Small intestine (tissue), 7 donors: Measurements from ENCODE around the gene GAB1. TPM values are rescaled to one million over a fixed set of nuclear protein-coding genes. Genes with fewer than 3 reads are reported as not detected.

ENCODE experiments used
- DNase-seq, 2 donors: peaks; one replicate each; pipeline versions ENCODE4 v3.0.0 to v3.0.0-alpha.2; 2013
- FAIRE-seq: peaks from 2 replicates; lab custom pipeline; 2012; peaks lifted over from hg19 to GRCh38; lab: Jason Lieb, UNC
- H3K27ac ChIP-seq, 3 donors: one replicate each; pipeline ENCODE4 v1.5.1; 2013; ENCODE audit warnings: low read length in 2 of 3, mild to moderate bottlenecking in 2 of 3, control low read depth in 1 of 3, inconsistent platforms in 1 of 3, low read depth in 1 of 3, moderate library complexity in 1 of 3
- H3K27me3 ChIP-seq, 3 donors: one replicate each; pipeline ENCODE4 v1.6.1; 2013; ENCODE audit warnings: low read length in 3 of 3, inconsistent platforms in 1 of 3; ENCODE audit not compliant: control insufficient read depth in 3 of 3, insufficient read depth in 3 of 3
- H3K36me3 ChIP-seq, 3 donors: one replicate each; pipeline ENCODE4 v1.6.1; 2013; ENCODE audit warnings: low read length in 3 of 3, inconsistent platforms in 1 of 3, low read depth in 1 of 3, mild to moderate bottlenecking in 1 of 3, moderate library complexity in 1 of 3; ENCODE audit not compliant: control insufficient read depth in 3 of 3, insufficient read depth in 2 of 3
- H3K4me1 ChIP-seq, 3 donors: one replicate each; pipeline ENCODE4 v1.6.1; 2013; ENCODE audit warnings: low read length in 2 of 3, inconsistent platforms in 1 of 3, low read depth in 1 of 3, mild to moderate bottlenecking in 1 of 3, moderate library complexity in 1 of 3; ENCODE audit not compliant: control insufficient read depth in 3 of 3, insufficient read depth in 2 of 3
- H3K4me3 ChIP-seq, 3 donors: one replicate each; pipeline ENCODE4 v1.5.1; 2013; ENCODE audit warnings: low read length in 3 of 3, control low read depth in 1 of 3, inconsistent platforms in 1 of 3, low read depth in 1 of 3, mild to moderate bottlenecking in 1 of 3, moderate library complexity in 1 of 3
- H3K9me3 ChIP-seq, 2 donors: one replicate each; pipeline ENCODE4 v1.6.1; 2013; ENCODE audit warnings: low read depth in 1 of 2, low read length in 1 of 2; ENCODE audit not compliant: control insufficient read depth in 2 of 2, insufficient read depth in 1 of 2
- WGBS, 3 donors: extraction: QIAGEN DNeasy Blood & Tissue Kit; methylation state at CpG; one replicate each; pipeline ENCODE4 v1.1.7; 2013; 5-methylcytosine and 5-hydroxymethylcytosine counted together
- polyA plus RNA-seq, 4 donors: library from polyadenylated mRNA; stranded (reverse) in 3 of 4; unstranded in 1 of 4; fragments of 200-250 nt in 3 of 4; fragments of 120-200 nt in 1 of 4; gene quantifications; one replicate each; pipeline versions ENCODE4 v1.2.1 to v1.2.3, GENCODE V29; 2013
- donor health status: healthy with polysubstance abuse.
- donor health status: control.
- donor health status: control.
- donor health status: Bipolar disorder and iron deficiency.
- donor health status: healthy.

Gene GAB1
- polyA plus RNA-seq, 4 donors, result 3.5 to 71.7 (median 6.7) TPM

- peak overlapping the region; percentile 68 to 94 (median 73) for H3K4me3 ChIP-seq
- peaks cover 0 to 11% (median 3%) of the 10 kb centered on the region in 3 donors for H3K4me1 ChIP-seq
- DNase-seq (no peak), FAIRE-seq (no peak)
- H3K9me3 ChIP-seq, result no peaks in the 10 kb centered on the region
- H3K27me3 ChIP-seq, result no peaks in the 10 kb centered on the region
- peaks cover 0 to 3% (median 2%) of the 10 kb centered on the region in 3 donors for H3K36me3 ChIP-seq
- 0% methylated on average over 10 to 13 of the region's 13 CpGs for WGBS, 3 donors
- peak overlapping the region; percentile 85 to 100 (median 98) for H3K27ac ChIP-seq
Observed at GRCh38 chr4:143514169-143514495, 177.5 kb downstream of the GAB1 start.

GRCh38 chr4:143514497-143514896 is 177.8 kb downstream of the GAB1 start:
- H3K4me1 ChIP-seq, result peaks cover 0 to 11% (median 3%) of the 10 kb centered on the region in 3 donors

GRCh38 chr4:143514901-143515300 is 178.2 kb downstream of the GAB1 start:
- DNase-seq, result peak in 1 of 2 donors; percentile 1
- 4 to 8% (median 5%) methylated on average over 5 of the region's 5 CpGs for WGBS, 3 donors
- Histone ChIP-seq H3K36me3 (peaks cover 0 to 4% (median 3%) of the 10 kb centered on the region in 3 donors), H3K4me1 (peaks cover 0 to 11% (median 3%) of the 10 kb centered on the region in 3 donors), H3K4me3 (peak overlapping the region; percentile 68 to 94 (median 73)), H3K9me3 (no peaks in the 10 kb centered on the region), H3K27me3 (no peaks in the 10 kb centered on the region), H3K27ac (peak overlapping the region; percentile 85 to 100 (median 98))
- no peak for FAIRE-seq

More at GRCh38 chr4:143514497-143514896, 177.8 kb downstream of the GAB1 start:
- H3K27ac ChIP-seq, result peak overlapping the region; percentile 85 to 100 (median 98)
- peak overlapping the region; percentile 68 to 94 (median 73) for H3K4me3 ChIP-seq
- FAIRE-seq (no peak), DNase-seq (peak; percentile 47 to 71)
- peaks cover 0 to 3% (median 3%) of the 10 kb centered on the region in 3 donors for H3K36me3 ChIP-seq
- H3K27me3 ChIP-seq, result no peaks in the 10 kb centered on the region
- H3K9me3 ChIP-seq, result no peaks in the 10 kb centered on the region
- WGBS, 3 donors, result 0 to 1% (median 0%) methylated on average over 17 to 18 of the region's 18 CpGs

- H3K9me3 ChIP-seq, result no peaks in the 10 kb centered on the region
- peaks cover 0 to 11% (median 3%) of the 10 kb centered on the region in 3 donors for H3K4me1 ChIP-seq
- no peaks in the 10 kb centered on the region for H3K27me3 ChIP-seq
- peaks cover 0 to 4% (median 3%) of the 10 kb centered on the region in 3 donors for H3K36me3 ChIP-seq
- no peak for DNase-seq
- H3K4me3 ChIP-seq, result no peak overlapping the region
- peak; percentile 86 for FAIRE-seq
- no peak overlapping the region for H3K27ac ChIP-seq
Observed at GRCh38 chr4:143515905-143516304, 179.2 kb downstream of the GAB1 start.

- Histone ChIP-seq H3K4me3 (no peak overlapping the region), H3K4me1 (peaks cover 0 to 11% (median 3%) of the 10 kb centered on the region in 3 donors), H3K9me3 (no peaks in the 10 kb centered on the region), H3K36me3 (peaks cover 4 to 5% (median 4%) of the 10 kb centered on the region in 3 donors), H3K27ac (no peak overlapping the region), H3K27me3 (no peaks in the 10 kb centered on the region)
- FAIRE-seq, result no peak
- 93 to 96% (median 95%) methylated on average over 2 of the region's 2 CpGs for WGBS, 3 donors
- DNase-seq, result no peak
Observed at GRCh38 chr4:143517764-143518163, 181.1 kb downstream of the GAB1 start.

Other genes starting within 250 kb of the GAB1 start
- 10 to 100 TPM in 1 of 4 donors, 1 to 10 TPM in 3; 7.0 to 25.8 (median 9.1) TPM for gene USP38, start 152.0 kb upstream of the GAB1 start, polyA plus RNA-seq
- gene SMARCA5, start 176.8 kb downstream of the GAB1 start, polyA plus RNA-seq, result 10 to 100 TPM; 13.0 to 49.8 (median 17.6) TPM